Middle frontal gyrus (tissue), 1 donor: Measurements from ENCODE around the gene MARK4.
"Not testable (repeated sequence)": the region's sequence is repeated elsewhere in the genome, so short reads cannot be mapped to it uniquely, and the experiment has no call there.

Experiments used
- DNase-seq: peaks from one replicate; pipeline ENCODE4 v3.0.0-alpha.2; 2015; ENCODE audit warnings: low spot score; ENCODE audit errors: extremely low spot score

Gene MARK4

DNA sequence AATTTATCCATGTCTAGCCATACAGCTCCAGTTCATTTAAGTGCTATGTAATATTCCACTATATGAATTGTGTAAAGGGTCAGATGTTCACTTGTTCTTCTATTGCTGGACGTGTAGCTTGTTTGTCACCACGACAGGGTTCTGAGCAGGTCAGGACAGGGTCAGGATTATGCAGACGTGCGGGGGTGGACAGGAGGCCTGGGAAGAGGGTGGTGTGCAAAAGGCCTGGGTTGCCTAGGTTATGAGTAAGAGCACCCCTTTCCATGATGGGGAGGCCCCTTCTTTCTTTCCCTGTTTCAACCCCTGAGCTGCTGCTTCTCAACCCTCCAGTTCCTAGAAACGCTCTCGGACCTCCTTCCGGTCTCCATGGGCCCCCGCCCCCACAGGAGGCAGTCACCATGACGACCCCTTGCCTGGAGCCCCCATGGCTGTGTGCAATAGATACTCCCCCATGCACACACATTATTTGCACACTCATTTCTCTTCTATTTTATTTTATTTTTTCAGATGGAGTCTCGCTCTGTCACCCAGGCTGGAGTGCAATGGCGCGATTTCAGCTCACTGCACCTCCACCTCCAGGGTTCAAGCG, 7.8 kb upstream of the MARK4 start:
- DNase-seq = no peak

DNA sequence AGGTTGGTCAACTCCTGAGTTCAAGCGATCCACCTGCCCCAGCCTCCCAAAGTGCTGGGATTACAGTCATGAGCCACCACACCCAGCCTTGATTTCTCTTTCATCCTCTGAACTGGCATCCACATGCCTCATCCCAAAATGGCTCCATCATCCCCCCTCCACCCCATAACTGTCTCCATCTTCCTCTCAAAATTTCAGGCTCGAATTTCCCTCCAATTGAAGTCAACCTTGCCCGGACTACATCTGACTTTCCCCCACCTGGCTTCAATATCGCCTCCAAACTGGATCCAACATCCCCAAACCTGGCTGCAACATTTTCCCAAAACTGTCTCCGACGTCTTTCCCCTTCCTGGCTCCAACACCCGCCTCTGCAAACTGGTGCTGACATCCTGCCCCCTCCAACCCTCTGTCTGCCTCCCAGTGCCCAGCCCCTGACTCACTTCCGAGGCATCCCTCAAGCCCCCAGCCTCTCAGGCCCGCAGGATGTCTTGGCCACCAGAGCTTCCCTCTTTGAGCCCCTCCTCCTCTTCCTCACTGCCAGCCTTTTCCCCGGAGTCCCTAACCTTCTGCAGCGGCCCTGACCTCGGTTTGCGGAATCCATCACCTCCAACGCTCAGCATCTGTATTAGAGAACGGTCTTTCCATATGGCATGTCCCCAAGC, 6.8 kb upstream of the MARK4 start:
- no peak for DNase-seq

DNA sequence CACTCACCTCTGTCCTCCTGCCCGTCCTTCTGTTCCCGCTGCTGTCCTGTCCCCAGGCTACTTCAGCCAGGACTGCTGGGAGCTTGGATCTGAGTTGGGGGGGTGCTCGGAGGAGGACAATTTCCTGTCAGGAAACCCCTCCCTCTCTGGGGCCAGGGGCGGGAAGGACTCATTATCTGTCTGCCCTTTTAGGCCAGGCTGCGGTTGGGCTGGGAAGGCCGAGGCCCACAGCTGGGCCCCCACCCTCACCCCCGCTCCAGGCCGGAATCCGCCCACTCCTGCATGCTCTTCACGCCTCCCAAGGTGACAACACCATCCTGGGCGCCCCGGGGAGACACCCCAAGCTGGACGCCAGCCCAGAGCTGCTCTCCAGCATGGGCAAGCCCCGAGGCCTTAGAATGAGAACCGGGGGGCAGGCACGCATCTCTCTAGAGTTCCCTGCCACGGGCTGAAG, 5.7 kb upstream of the MARK4 start, which contains the start of gene EXOC3L2:
Gene EXOC3L2, minus strand, starts transcription at position 74 of the 454 bp plus-strand sequence. CDS start 6,362 bp downstream, outside the sequence.
- DNase-seq = no peak

DNA sequence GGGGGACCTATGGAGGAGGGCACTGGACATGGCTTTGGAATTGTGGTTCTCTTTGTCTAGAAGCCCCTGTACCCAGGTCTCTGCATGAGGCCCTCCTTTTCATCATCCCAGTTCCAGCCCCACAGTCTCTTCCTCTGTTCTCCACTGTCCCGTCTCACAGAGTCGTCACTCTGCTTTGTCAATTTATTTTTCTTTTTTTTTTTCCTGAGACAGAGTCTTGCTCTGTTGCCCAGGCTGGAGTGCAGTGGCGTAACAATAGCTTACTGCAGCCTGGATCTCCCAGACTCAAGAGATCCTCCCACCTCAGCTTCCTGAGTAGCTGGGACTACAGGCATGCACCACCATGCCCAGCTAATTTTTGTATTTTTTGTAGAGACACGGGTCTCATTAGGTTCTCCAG, 5.2 kb upstream of the MARK4 start:
- DNase-seq = no peak

DNA sequence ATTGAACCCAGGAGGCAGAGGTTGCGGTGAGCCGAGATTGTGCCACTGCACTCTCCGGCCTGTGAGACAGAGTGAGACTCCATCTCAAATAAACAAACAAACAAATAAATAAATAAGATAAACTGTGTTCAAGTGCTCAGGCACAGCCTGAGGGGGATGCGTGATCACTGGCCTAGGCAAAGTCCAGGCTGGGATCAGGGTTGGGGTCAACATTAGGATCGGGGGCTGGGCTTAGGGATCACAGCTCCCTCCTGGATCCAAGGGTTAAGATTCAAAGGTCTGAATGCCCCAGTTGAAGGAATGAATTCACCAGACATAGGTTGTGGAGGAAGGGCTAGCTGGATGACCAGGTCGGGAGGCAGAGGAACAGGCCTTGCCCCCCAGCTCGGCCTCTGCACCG, 3.9 kb upstream of the MARK4 start:
- DNase-seq = no peak

DNA sequence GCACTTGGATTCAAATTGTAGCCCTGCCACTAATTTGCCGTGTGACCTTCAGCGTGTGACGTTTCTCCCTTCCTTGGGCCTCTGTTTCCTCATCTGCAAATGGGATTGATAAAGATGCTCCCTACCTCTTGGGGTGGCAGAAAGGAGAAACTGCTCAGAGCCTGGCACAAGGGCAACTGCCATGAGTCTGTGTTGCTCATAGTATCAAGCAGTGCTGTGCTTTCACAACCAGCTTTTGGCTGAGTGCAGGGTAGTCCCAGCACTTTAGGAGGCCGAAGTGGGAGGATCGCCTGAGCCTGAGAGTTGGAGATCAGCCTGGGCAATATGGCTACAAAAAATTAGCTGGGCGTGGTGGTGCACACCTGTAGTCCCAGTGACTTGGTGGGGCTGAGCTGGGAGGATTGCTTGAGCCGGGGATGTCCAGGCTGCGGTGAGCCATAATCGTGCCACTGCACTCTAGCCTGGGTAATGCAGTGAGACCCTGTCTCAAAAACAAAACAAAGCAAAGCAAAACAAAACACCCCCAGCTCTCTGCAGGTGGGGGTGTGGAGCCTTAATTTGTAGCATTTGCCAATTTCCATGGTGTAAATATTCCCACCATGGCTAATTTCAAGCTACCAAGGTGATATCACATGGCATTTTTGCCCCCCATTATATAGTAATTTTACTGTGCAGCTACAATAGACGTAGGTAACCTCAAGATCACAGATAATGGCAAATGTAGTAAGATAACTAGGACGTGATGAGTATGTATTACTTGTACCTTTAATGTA, 1.6 kb upstream of the MARK4 start:
- DNase-seq = no peak

DNA sequence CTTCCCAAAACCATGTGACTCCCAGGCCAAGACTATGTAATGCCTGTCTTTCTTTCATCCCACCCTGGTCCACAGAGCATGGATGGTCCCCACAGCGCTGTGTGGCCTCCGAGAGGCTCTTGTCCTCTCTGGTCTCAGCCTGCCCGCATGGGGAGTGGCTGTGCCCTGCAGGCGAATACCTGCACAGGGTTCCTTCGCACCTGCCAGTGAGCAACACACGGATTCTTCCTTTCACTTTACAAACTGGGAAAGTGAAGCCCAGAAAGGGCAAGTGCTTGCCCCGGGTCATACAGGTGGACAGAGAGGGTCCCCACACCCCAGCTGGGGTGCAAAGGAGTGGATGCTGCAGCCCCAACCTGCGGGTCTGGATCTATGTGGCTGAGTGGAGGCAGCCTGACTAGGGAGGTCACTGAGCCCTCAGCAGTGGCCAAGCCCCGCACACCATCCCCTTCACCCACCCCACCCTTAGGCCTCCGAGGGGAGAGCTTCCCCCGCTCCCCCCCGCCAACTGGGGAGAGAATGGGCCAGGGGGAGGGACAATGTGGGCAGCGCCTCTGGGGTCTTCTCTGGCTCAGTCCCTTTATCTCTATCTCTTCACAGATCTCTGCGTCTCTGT, 747 bp upstream of the MARK4 start:
- DNase-seq = no peak

DNA sequence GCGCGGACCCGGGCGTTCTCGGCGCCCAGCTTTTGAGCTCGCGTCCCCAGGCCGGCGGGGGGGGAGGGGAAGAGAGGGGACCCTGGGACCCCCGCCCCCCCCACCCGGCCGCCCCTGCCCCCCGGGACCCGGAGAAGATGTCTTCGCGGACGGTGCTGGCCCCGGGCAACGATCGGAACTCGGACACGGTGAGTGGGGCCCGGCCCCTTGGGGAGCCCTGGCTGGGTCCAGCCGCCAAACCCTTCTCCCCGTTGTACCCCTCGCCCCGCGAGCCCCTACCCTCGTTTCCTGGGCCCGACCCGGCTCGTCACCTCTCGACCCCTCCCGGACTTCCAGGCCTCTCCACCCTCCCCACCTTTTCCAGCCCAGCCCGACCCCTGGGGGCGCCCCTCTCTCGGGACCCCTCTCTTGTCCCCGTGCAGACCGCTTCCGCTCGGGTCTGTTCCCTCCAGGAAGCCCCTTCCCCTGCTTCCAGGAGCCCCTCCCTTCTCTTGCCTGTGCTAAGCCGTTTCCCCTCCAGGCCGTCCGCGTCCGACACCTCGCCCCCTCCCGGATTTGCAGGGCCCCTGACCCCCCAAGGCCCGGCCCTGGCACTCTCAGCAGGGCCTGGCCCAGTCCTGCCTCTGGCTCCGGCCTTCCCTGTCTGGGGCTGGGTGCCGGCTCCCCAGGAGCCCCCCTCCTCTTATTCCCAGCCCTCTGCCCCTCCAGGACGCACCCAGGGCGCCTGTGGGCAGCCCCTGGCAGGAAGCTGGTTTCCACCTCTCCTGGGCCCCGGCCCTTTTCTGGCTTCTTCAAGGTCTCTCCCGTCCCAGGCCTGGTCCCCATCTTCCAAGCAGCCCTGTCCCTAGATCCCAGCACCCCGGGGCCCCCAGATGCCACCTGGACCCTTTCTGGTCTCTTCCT, 632 bp downstream of the MARK4 start:
- DNase-seq = no peak

DNA sequence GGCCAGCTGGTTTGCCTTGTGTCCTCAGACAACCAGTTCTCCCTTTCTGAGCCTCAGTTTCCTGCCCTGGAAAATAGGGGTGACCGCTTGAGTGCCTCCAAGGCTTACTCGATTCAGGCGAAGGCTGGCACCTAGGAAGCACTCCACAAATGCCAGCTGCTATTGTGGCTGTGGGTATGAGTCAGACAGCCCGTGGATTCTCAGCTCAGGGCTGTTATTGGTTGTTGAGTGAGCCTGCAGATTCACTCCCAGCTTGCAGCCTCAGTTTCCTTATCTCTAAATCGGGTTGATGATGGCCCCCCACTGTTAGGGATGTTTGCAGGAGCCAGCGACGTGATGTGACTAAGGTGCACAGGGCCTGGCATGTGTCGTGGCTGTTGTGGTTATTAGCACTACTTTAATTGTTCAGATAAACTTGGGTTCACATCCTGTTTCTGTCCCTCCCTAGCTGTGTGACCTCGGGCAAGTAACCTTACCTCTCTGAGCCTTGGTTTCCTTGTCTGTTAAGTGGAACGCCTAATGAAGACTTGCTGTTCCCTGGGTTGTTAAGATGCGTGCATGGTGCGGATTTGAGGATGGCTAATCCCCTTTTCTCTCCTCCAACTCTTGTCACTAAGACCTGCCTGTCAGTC, 2.4 kb downstream of the MARK4 start:
- DNase-seq = no peak

DNA sequence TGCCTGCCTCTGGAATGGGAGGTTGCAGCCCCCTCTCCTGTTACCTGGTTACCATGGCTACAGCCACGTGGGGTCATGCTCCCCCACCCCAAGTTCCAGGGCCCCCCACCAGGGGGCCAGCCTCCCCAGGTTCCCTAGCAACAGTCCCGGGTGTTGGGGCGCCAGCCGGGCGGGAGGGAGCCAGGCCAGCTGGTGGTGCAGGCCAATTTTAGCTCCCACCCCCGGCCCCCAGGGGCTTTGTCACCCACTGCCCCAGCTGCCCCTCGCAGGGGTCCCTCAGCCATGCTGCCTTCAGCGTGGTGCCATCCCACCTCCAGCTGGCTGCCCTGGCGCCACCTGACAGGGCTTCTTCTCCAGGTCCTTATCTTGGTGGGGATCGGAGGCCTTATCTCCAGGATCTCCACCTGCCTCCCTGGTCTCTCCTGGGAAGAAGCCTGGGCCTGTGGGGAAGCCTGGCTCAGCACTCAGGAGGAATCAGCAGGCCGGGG, 3.0 kb downstream of the MARK4 start:
- DNase-seq = no peak

DNA sequence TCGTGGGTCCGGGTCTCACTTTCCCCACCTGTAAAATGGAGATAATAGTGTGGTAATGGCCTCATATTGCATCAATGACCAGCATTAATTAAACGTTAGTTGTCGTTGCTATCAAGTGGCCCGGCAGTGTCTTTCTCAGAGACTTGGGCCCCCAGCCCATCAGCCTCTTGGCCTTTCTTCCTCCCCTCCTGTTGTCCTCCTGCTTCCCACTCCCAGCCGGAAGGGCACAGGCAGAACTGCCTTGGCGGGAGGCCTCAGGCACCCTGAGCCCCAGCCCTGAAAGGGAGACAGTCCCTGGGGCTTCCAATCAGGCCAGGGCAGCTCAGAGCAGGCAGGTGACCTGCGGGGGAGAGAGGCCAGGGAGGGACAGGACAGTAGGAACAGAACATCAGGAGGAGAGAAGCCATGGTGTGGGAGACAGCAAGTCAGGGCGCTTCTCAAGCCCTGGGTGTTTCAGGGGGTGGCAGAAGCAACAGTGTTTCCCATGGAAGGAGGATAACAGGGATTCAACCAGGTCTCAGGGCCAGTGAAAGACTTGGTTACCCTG, 4.6 kb downstream of the MARK4 start:
- DNase-seq = no peak

DNA sequence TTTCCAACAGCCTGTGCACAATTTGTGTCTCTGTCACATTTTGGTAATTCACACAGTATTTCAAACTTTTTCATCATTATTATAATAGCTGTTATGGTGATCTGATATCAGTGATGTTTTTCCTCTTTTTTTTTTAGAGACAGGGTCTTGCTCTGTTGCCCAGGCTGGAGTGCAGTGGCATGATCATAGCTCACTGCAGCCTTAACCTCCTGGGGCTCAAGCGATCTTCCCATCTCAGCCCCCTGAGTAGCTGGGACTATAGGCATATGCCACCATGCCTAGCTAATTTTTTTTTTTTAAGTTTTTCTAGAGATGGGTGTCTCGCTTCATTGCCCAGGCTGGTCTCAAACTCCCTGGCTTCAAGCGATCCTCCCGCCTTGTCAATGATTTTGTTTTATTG, 5.8 kb downstream of the MARK4 start:
- no peak for DNase-seq

DNA sequence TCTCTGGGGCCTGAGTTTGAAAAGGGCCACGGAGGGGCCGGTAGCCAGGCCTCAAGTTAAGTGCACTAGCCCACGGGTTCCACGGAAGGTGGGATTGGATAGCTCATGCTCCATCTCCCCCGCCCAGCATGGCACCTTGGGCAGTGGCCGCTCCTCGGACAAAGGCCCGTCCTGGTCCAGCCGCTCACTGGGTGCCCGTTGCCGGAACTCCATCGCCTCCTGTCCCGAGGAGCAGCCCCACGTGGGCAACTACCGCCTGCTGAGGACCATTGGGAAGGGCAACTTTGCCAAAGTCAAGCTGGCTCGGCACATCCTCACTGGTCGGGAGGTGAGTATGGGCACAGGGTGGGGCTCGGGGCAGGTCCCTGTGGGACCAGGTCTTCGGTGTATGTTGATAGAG, 7.8 kb downstream of the MARK4 start:
- no peak for DNase-seq

DNA sequence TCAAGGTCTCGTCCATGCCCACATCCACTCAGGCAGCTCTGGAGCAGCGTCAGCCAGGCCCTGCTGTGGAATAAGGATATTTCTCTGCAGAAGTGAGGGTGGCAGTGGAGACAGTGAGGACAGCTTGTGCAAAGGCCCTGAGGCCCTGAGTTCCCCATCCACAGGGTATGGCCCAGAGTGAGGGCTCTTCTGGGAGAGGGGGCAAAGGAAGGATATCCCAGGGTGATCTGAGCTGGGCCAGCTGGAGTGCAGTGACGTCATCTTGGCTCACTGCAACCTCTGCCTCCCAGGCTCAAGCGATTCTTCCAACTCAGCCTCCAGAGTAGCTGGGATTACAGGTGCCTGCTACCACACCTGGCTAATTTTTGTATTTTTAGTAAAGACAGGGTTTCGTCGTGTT, 11.5 kb downstream of the MARK4 start:
- no peak for DNase-seq

DNA sequence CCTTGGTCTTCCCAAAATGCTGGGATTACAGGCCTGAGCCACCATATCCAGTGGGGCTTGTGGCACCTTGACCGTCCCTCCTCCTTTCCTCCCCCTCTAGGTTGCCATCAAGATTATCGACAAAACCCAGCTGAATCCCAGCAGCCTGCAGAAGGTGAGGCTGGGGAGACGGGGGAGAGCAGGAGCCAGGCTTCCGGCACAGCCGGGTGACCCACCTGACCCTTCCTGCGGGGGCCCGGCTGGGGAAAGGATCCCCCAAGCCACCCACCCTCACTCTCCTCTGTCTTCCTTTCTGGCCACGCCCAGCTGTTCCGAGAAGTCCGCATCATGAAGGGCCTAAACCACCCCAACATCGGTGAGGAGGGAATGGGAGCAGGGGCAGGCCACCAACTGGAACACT, 11.9 kb downstream of the MARK4 start:
- no peak for DNase-seq

DNA sequence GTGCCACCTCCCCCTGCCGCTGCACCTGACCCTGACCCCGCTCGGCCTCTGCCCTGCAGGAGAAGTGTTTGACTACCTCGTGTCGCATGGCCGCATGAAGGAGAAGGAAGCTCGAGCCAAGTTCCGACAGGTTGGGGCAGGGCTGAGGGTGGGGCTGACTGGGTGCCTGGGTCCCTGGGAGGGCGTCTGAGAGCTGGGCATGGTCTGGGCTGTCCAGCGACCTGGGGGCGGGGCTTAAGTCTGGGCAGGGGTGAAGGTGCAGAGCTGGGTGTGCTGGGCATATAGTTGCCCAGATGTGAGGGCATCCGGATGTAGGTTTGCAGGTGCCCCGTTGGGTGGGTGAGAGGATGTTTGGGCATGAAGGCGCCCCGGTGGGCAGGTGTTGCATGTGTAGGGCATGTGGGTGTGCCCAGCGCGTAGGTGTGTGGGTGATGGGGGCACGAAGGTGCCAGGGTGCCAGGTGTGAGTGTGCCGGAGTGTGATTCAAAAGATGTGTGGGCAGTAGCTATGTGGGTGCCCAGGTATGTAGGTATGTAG, 13.8 kb downstream of the MARK4 start:
- DNase-seq = no peak

DNA sequence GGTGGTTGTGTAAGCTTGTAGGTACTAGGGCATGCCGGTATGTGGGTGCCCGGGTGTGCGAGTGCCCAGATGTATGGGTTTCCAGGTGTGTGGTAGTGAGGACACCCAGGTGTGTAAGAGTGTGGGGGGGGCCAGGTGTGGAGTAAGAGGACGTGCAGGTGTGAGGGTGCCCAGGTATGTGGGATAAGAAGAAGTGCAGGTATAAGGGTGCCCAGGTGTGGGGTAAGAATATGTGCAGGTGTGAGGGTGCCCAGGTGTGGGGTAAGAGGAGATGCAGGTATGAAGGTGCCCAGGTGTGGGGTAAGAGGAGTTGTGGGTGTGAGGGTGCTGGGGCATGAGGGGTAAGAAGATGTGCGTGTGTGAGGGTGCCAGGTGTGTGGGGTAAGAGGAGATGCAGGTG, 14.3 kb downstream of the MARK4 start:
- DNase-seq = no peak

DNA sequence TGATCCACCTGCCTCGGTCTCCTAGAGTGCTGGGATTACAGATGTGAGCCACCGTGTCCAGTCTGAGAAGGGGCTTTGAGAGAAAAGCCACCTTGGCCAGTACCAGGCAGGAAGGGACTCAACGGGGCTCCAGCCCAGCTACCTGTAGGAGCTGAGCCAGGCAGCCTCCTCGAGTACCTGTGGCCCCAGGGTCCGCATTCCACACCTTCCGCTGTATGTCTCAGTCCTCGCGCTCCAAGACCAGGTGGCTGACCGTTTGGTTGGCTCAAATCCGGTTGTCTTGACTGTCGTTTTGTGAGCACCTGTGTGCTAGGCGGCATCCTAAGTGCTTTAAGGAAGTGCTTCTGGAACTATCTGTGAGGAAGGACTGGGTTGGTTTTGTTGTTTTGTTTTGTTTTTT, 16.2 kb downstream of the MARK4 start:
- DNase-seq = no peak

DNA sequence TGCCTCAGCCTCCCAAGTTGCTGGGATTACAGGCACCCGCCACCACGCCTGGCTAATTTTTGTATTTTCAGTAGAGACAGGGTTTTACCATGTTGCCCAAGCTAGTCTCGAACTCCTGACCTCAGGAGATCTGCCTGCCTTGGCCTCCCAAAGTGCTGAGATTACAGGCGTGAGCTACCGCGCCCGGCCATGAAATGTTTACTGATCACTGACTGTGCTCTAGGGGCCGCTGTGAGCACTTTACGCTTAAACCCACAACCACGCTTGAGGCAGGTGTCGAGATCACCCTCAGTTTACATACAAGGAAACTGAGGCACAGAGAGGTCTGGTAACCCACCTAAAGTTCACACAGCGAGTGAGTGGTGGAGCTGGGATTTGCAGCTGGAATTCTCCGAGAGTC, 18.9 kb downstream of the MARK4 start:
- DNase-seq = not testable (repeated sequence)
